OCI-LY1 (cell line): ENCODE measurements around the gene PGC.

Experiments
- H2AFZ ChIP-seq: fragments of 200-600 bp; sonication (generic), shearing (Covaris generic); 2 replicates; pipeline ENCODE4 v1.6.0; 2014; ENCODE audit warnings: antibody characterized with exemption, mild to moderate bottlenecking, low read length
- H3F3A ChIP-seq: fragments of 200-600 bp; sonication (generic), shearing (Covaris generic); 2 replicates; pipeline ENCODE4 v1.6.0; 2014; ENCODE audit warnings: mild to moderate bottlenecking, antibody characterized with exemption, low read length, moderate library complexity; ENCODE audit not compliant: insufficient read depth
- H3K27ac ChIP-seq: fragments of 200-600 bp; sonication (generic); 2 replicates; pipeline ENCODE4 v1.5.1; 2014; ENCODE audit warnings: low read length, mixed run types, mild to moderate bottlenecking, low read depth; ENCODE audit not compliant: poor library complexity, severe bottlenecking
- H3K27me3 ChIP-seq: fragments of 200-600 bp; sonication (generic); 2 replicates; pipeline ENCODE4 v1.6.0; 2014; ENCODE audit warnings: antibody characterized with exemption, mild to moderate bottlenecking, low read length, moderate library complexity; ENCODE audit not compliant: insufficient read depth
- H3K36me3 ChIP-seq: fragments of 200-600 bp; sonication (generic); 2 replicates; pipeline ENCODE4 v1.6.1; 2014; ENCODE audit warnings: mild to moderate bottlenecking, antibody characterized with exemption, low read length, moderate library complexity, mixed read lengths; ENCODE audit not compliant: insufficient read depth
- H3K4me1 ChIP-seq: fragments of 200-600 bp; sonication (generic); 2 replicates; pipeline ENCODE4 v1.5.1; 2014; ENCODE audit warnings: mild to moderate bottlenecking, low read length, moderate library complexity; ENCODE audit not compliant: insufficient read depth, severe bottlenecking
- H3K4me2 ChIP-seq: fragments of 200-600 bp; sonication (generic), shearing (Covaris generic); 2 replicates; pipeline ENCODE4 v1.6.1; 2014; ENCODE audit warnings: low read length
- H3K4me3 ChIP-seq: fragments of 200-600 bp; sonication (generic); 2 replicates; pipeline ENCODE4 v1.5.1; 2014; ENCODE audit warnings: low read length, low read depth, mild to moderate bottlenecking, mixed read lengths; ENCODE audit not compliant: poor library complexity, severe bottlenecking
- H3K79me2 ChIP-seq: fragments of 200-600 bp; shearing (Covaris generic); 2 replicates; pipeline ENCODE4 v1.6.1; 2016; ENCODE audit warnings: mixed run types, low read length, mixed read lengths; ENCODE audit not compliant: insufficient read depth
- H3K9ac ChIP-seq: fragments of 200-600 bp; sonication (generic), shearing (Covaris generic); 2 replicates; pipeline ENCODE4 v1.6.1; 2014; ENCODE audit warnings: mild to moderate bottlenecking, low read length, mixed read lengths
- H3K9me2 ChIP-seq: fragments of 200-600 bp; sonication (generic), shearing (Covaris generic); 2 replicates; pipeline ENCODE4 v1.6.1; 2014; ENCODE audit warnings: low read depth, mild to moderate bottlenecking, low read length, mixed read lengths
- H3K9me3 ChIP-seq: fragments of 200-600 bp; shearing (Covaris generic); 2 replicates; pipeline ENCODE4 v1.6.1; 2014; ENCODE audit warnings: low read length, mixed read lengths
- H4K20me1 ChIP-seq: fragments of 200-600 bp; sonication (generic), shearing (Covaris generic); 2 replicates; pipeline ENCODE4 v1.6.0; 2016; ENCODE audit warnings: mild to moderate bottlenecking, low read length; ENCODE audit not compliant: insufficient read depth
- CTCF ChIP-seq: fragments of 200-600 bp; sonication (generic), shearing (Covaris generic); IDR thresholded peaks from 2 replicates; pipeline ENCODE4 v1.5.1; 2017; ENCODE audit warnings: mild to moderate bottlenecking, antibody characterized with exemption, low read length, moderate library complexity, mixed read lengths
- EZH2 ChIP-seq: fragments of 200-600 bp; sonication (generic), shearing (Covaris generic); IDR thresholded peaks from 2 replicates; pipeline ENCODE4 v1.8.0; 2017; ENCODE audit warnings: borderline replicate concordance, mixed run types, mild to moderate bottlenecking, antibody characterized with exemption, low read length, moderate library complexity, mixed read lengths

Gene PGC

GRCh38 chr6:41779336-41779735 lies 32.1 kb upstream of the PGC start:
- Histone ChIP-seq H4K20me1 (no peaks in the 10 kb centered on the region), H3K9ac (peak overlapping the region; percentile 82), H3K4me3 (peak overlapping the region; percentile 66), H3K36me3 (peaks cover 3% of the 10 kb centered on the region; the same call in 1 of the 2 replicates), H3K9me3 (no peaks in the 10 kb centered on the region), H3K27me3 (0 out of 2 replicates have a peak, but pooled peaks cover 5% of the 10 kb centered on the region), H3F3A (no peaks in the 10 kb centered on the region), H2AFZ (no peak overlapping the region), H3K9me2 (no peaks in the 10 kb centered on the region), H3K27ac (no peak overlapping the region), H3K79me2 (no peaks in the 10 kb centered on the region), H3K4me2 (peak overlapping the region; percentile 95), H3K4me1 (peaks cover 13% of the 10 kb centered on the region)
- no peak for TF ChIP-seq EZH2
- no peak for TF ChIP-seq CTCF

- H2AFZ ChIP-seq = no peak overlapping the region
- TF ChIP-seq EZH2 (no peak), CTCF (no peak)
- peaks cover 13% of the 10 kb centered on the region for H3K4me1 ChIP-seq
- no peaks in the 10 kb centered on the region for H3K9me2 ChIP-seq
- H3K27me3 ChIP-seq = 0 out of 2 replicates have a peak, but pooled peaks cover 5% of the 10 kb centered on the region
- H3K27ac ChIP-seq = no peak overlapping the region
- peak overlapping the region; percentile 82 for H3K9ac ChIP-seq
- H3K4me2 ChIP-seq = peak overlapping the region; percentile 95
- H4K20me1 ChIP-seq = no peaks in the 10 kb centered on the region
- peak overlapping the region; percentile 66 for H3K4me3 ChIP-seq
- no peaks in the 10 kb centered on the region for H3K9me3 ChIP-seq
- H3K36me3 ChIP-seq = peaks cover 6% of the 10 kb centered on the region; the same call in 1 of the 2 replicates
- no peaks in the 10 kb centered on the region for H3F3A ChIP-seq
- no peaks in the 10 kb centered on the region for H3K79me2 ChIP-seq
Observed at GRCh38 chr6:41778895-41779294, 31.7 kb upstream of the PGC start.

GRCh38 chr6:41777551-41778285 lies 30.5 kb upstream of the PGC start:
- Histone ChIP-seq H3K9me3 (no peaks in the 10 kb centered on the region), H3K4me2 (no peak overlapping the region), H3K79me2 (no peaks in the 10 kb centered on the region), H3K27me3 (0 out of 2 replicates have a peak, but pooled peaks cover 5% of the 10 kb centered on the region), H3F3A (no peaks in the 10 kb centered on the region), H3K9me2 (no peaks in the 10 kb centered on the region), H2AFZ (no peak overlapping the region), H3K27ac (no peak overlapping the region), H3K4me1 (peaks cover 13% of the 10 kb centered on the region), H3K36me3 (peaks cover 6% of the 10 kb centered on the region; the same call in 1 of the 2 replicates), H3K9ac (no peak overlapping the region), H4K20me1 (no peaks in the 10 kb centered on the region), H3K4me3 (no peak overlapping the region)
- TF ChIP-seq CTCF = no peak
- no peak for TF ChIP-seq EZH2
